NAMALWA (cell line): ENCODE measurements around the gene GTPBP6.
"Not testable (repeated sequence)": the region's sequence is repeated elsewhere in the genome, so short reads cannot be mapped to it uniquely, and the experiment has no call there.

Source experiments
- DNase-seq: peaks from one replicate; pipeline ENCODE4 v3.0.0-alpha.2; 2015; ENCODE audit warnings: low spot score

The GTPBP6 gene

GRCh38 chrX:351736-352135, 33.1 kb upstream of the GTPBP6 start:
- no peak for DNase-seq

GRCh38 chrX:351324-351641, 32.7 kb upstream of the GTPBP6 start:
- not testable (repeated sequence) for DNase-seq

- DNase-seq = no peak
These were observed 32.1 kb upstream of the GTPBP6 start for GRCh38 chrX:350534-351323.

- no peak for DNase-seq
These were observed 31.5 kb upstream of the GTPBP6 start for GRCh38 chrX:350148-350533.

- DNase-seq = no peak
These were observed 31.1 kb upstream of the GTPBP6 start for GRCh38 chrX:349702-350101.

- DNase-seq = no peak
These were observed 30.6 kb upstream of the GTPBP6 start for GRCh38 chrX:349196-349595.

DNA sequence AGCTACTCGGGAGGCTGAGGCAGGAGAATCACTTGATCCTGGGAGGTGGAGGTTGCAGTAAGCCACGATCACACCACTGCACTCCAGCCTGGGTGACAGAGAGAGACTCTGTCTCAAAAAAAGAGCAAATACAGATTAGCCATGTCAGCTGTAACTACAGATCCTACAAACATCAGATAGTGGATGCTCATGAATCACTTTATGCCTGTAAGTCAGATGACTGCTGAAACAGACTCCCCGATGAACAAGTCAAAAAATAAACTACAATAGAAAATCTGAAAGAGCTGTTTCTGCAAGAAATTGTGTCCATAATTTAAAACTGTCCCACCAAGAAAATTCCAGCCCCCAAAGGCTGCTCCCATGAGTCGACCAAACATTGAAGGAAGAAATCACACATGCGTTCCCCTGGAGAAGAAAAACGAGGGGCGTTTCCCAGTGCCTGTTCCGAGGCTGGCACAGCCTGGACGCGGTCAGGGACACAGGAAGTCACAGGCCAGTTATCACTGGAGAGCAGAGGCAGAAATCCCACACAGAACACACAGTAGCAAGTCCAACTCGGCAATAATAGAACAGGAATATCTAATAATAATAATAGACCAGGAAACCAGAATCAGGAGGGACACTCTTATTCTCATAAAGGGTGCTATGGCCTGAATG, 30.0 kb upstream of the GTPBP6 start:
- DNase-seq = no peak

DNA sequence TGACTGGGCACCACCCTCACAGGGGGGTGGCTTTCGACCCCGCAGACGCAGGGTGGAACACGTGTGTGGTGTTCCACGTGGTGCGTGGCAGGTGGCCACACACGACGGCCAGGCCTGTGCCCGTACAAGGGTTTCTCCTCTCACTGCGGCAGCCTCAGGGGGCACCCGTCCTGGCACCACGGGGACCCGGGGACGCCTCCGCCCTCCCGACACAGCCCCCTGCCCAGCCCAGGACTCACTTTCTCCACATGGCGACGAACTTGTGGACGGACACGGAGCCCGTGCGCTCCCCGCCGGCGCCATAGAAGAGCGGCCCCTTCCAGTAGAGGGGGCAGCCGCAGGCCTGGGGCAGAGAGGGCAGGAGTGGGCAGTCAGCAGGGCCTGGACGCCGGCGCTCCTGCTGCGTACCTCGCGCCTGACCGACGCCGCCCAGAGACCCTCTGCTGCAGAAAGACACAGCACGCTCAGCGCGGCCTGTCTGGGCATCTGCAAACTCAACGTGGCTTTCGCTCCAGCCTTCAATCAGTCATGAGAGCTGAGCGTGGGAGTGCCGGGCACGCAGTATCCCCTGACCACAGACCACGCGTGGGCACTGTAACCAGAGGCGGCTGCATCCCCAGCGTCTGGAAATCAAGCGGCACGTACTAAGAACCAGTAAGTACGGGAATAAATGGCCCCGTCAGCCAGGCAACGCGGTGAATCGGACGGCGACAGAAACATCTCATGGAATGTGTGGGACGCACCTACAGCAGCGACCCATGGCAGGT, 28.9 kb upstream of the GTPBP6 start:
- no peak for DNase-seq

- DNase-seq = no peak
These were observed 27.6 kb upstream of the GTPBP6 start for GRCh38 chrX:346034-346813.

DNA sequence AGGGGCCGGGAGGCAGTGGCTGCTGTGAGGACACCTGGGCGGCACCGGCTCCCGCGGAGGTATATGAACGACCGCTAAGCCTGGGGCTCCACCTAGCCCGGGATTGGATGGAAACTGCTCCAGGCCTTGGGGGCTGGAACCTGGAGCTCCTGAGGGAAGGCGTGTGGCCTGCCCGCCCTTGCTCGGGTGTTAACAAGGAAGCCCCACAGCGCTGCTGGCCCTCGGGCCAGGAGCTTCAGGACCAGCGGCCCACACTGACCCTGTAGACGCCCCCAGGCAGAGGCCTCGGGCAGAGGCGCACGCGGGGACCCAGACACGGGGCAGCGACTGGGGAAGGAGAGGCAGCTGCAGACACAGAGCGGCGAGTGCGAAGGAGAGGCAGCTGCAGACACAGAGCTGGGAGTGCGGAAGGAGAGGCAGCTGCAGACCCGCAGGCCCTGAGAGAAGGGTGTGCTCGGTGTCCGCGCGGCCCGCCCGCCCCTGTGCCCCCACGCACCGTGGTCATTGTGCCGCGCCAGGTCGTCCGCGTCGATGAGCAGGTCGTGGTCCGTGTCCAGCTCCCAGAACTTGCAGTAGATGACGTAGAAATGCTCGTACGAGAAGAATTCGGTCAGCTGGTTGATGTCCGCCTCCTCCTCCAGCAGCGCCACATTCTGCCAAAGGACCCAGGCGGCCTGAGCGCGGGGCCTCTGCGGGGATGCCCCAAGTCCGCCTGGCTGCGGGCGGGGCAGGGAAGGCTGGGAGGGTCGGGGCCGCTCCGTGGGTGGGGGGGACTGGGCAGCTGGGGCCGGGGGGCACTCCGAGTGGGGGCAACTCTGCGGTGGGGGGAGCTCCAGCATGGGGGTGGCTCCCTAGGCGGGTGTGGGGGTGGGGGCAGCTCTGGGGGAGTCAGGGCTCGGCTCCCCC, 26.7 kb upstream of the GTPBP6 start:
- DNase-seq = no peak

GRCh38 chrX:344371-344901, 25.8 kb upstream of the GTPBP6 start:
- DNase-seq = no peak

GRCh38 chrX:341541-342101, 23.0 kb upstream of the GTPBP6 start:
- no peak for DNase-seq

DNA sequence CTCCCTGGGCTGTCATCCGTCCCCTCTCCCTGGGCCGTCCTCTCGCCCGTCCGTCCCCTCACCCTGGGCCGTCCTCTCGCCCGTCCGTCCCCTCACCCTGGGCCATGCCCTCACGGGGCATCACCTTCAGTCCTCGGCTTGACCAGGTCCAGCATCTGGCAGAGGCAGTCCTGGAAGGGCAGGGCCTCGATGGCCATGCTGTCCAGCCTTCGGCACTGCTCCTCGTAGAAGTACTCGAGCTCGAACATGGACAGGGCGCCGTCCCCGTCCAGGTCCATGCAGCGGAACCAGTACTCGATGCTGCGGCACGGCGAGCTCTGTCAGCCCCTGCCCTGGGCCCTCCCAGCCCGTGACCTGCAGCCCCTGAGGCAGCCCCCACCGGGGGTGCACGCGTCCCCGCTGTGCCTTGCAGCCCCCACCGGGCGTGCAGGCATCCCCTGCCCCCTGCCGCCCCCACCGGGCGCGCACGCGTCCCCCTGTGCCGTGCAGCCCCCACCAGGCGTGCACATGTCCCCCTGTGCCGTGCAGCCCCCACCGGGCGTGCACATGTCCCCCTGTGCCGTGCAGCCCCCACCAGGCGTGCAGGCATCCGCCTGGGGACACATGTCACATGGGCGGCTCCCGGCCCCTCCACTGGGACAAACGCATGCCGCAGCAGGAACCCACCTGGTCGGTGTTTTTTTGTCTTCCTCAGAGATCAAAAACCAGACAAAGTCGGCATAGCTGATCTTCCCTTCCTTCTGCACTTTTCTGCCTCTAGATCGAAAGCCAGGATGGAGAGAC, 22.2 kb upstream of the GTPBP6 start:
- DNase-seq = no peak

GRCh38 chrX:340121-340520, 21.5 kb upstream of the GTPBP6 start:
- no peak for DNase-seq

- no peak for DNase-seq
These were observed 20.3 kb upstream of the GTPBP6 start for GRCh38 chrX:338836-339400.

DNA sequence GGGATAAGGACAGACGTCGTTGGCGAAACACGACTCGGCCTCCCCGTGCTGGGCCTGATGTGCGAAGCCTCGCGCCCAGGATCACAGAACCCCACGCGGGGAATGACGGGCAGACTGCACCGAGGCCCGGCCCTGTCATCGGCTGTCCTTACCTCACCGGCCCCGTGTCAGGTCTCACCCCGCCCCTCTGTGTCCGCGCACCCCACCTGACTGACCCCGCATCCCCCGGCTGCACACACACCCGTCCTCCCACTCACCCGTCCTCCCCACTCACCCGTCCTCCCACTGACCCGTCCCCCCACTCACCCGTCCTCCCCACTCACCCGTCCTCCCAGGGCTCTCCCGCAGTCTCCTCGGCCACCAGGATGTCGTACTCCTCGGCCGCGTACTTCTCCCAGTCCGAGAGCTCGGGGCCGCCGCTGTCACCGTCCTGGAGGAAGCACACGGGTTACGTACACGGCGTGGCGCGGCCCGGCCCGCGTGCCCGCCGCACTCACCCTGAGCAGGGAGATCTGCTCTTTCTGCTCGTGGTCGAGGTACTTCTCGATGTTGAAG, 19.8 kb upstream of the GTPBP6 start:
- no peak for DNase-seq

- no peak for DNase-seq
These were observed 18.8 kb upstream of the GTPBP6 start for GRCh38 chrX:337331-337831.

- DNase-seq = no peak
These were observed 17.6 kb upstream of the GTPBP6 start for GRCh38 chrX:336227-336626.

- no peak for DNase-seq
These were observed 17.2 kb upstream of the GTPBP6 start for GRCh38 chrX:335758-336155.
